Cardiac muscle cell (in vitro differentiated cells and primary cell): Measurements from ENCODE around the gene RIPOR2. TPM values are rescaled to one million over a fixed set of nuclear protein-coding genes. Genes with fewer than 3 reads are reported as not detected.

Experiments
- DNase-seq, 2 donors: peaks; one replicate each; pipeline versions ENCODE4 v3.0.0 to v3.0.0-alpha.2; 2010 to 2017; ENCODE audit warnings: low read depth in 1 of 2, low spot score in 1 of 2
- H3K27ac ChIP-seq: fragments of 200-600 bp; sonication (generic); 2 replicates; pipeline ENCODE4 v1.5.1; 2016
- H3K27me3 ChIP-seq: fragments of 200-600 bp; sonication (generic); 2 replicates; pipeline ENCODE4 v1.6.0; 2016; ENCODE audit warnings: control low read depth
- H3K36me3 ChIP-seq: fragments of 200-600 bp; sonication (generic); 2 replicates; pipeline ENCODE4 v1.5.1; 2016; ENCODE audit warnings: control low read depth
- H3K4me1 ChIP-seq: fragments of 200-600 bp; sonication (generic); 2 replicates; pipeline ENCODE4 v1.8.1; 2017; ENCODE audit warnings: low read depth, mild to moderate bottlenecking, mixed run types
- H3K4me3 ChIP-seq: fragments of 200-600 bp; sonication (generic); 2 replicates; pipeline ENCODE4 v1.5.1; 2016; ENCODE audit warnings: mild to moderate bottlenecking
- H3K9me3 ChIP-seq: fragments of 200-600 bp; sonication (generic); 2 replicates; pipeline ENCODE4 v1.5.1; 2017; ENCODE audit warnings: low read depth, mild to moderate bottlenecking, control low read depth
- CTCF ChIP-seq: IDR thresholded peaks from 2 replicates; pipeline ENCODE4 v1.5.1; 2012; ENCODE audit warnings: low read depth, mild to moderate bottlenecking, low read length
- polyA plus RNA-seq: library from polyadenylated mRNA; unstranded; fragments of >200 nt; fragmentation: Nextera tagmentation; extraction: Ambion mirVana; gene quantifications from 2 replicates; pipeline ENCODE4 v1.2.1, GENCODE V29; 2016
- total RNA-seq: library from RNA; depleted of rRNA; stranded (reverse); fragments of >200 nt; gene quantifications from 2 replicates; pipeline ENCODE4 v1.2.3, GENCODE V29; 2016

RIPOR2 gene
- total and polyA plus RNA-seq, 2 experiments from 2014 or later = 2.2 to 6.9 TPM

GRCh38 chr6:24838994-24839393 lies 96.8 kb downstream of the RIPOR2 start:
- DNase-seq = no peak
- H3K9me3 ChIP-seq = no peaks in the 10 kb centered on the region
- no peak for TF ChIP-seq CTCF
- no peak overlapping the region for H3K4me3 ChIP-seq
- H3K36me3 ChIP-seq = no peaks in the 10 kb centered on the region
- no peaks in the 10 kb centered on the region for H3K27me3 ChIP-seq
- no peaks in the 10 kb centered on the region for H3K4me1 ChIP-seq
- no peak overlapping the region for H3K27ac ChIP-seq

- Histone ChIP-seq H3K4me3 (no peak overlapping the region), H3K9me3 (no peaks in the 10 kb centered on the region), H3K27me3 (no peaks in the 10 kb centered on the region), H3K4me1 (no peaks in the 10 kb centered on the region), H3K36me3 (no peaks in the 10 kb centered on the region), H3K27ac (no peak overlapping the region)
- DNase-seq = no peak
- no peak for TF ChIP-seq CTCF
Observed at GRCh38 chr6:24838081-24838480, 97.7 kb downstream of the RIPOR2 start.

GRCh38 chr6:24836109-24836508 lies 99.7 kb downstream of the RIPOR2 start:
- Histone ChIP-seq H3K36me3 (no peaks in the 10 kb centered on the region), H3K4me1 (no peaks in the 10 kb centered on the region), H3K4me3 (no peak overlapping the region), H3K27ac (no peak overlapping the region), H3K9me3 (no peaks in the 10 kb centered on the region), H3K27me3 (no peaks in the 10 kb centered on the region)
- TF ChIP-seq CTCF = no peak
- peak in 1 of 2 donors; percentile 22 for DNase-seq

GRCh38 chr6:24833711-24834386 lies 101.9 kb downstream of the RIPOR2 start:
- H3K4me3 ChIP-seq = no peak overlapping the region
- H3K27me3 ChIP-seq = no peaks in the 10 kb centered on the region
- no peak for TF ChIP-seq CTCF
- no peak overlapping the region for H3K27ac ChIP-seq
- no peaks in the 10 kb centered on the region for H3K9me3 ChIP-seq
- H3K4me1 ChIP-seq = no peaks in the 10 kb centered on the region
- no peak for DNase-seq
- H3K36me3 ChIP-seq = no peaks in the 10 kb centered on the region

GRCh38 chr6:24832794-24833193 lies 103.0 kb downstream of the RIPOR2 start:
- Histone ChIP-seq H3K4me1 (no peaks in the 10 kb centered on the region), H3K27ac (no peak overlapping the region), H3K9me3 (no peaks in the 10 kb centered on the region), H3K36me3 (no peaks in the 10 kb centered on the region), H3K27me3 (no peaks in the 10 kb centered on the region), H3K4me3 (no peak overlapping the region)
- no peak for TF ChIP-seq CTCF
- no peak for DNase-seq
